ENCODE results near the gene EEFSEC. TPM values are rescaled to one million over a fixed set of nuclear protein-coding genes. Genes with fewer than 3 reads are reported as not detected.

Gene EEFSEC
- polyA plus RNA-seq, 1 donor from 2014 or later: 4.6 TPM

DNA sequence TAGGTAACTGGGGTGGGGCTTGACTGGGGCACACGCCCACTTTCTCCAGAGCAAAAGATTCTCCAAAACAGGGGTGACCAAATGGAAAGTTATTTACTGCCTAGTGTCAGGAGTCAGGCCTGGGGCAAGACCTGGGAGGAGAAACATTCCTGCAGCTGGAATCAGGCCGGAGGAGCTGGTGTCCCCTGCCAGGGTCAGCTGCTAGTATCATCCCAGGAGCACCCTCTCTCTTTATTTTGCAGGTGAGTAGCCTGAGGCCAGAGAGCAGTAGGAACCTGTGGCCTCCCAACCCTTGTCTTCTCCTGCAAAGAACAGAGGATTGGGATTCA lies 280.5 kb downstream of the EEFSEC start:
- Histone ChIP-seq H4K20me1 (ENCODE audit: insufficient read depth) (no peaks in the 10 kb centered on the region), H3K4me3 (ENCODE audit: low read length) (no peak overlapping the region), H3K36me3 (ENCODE audit: insufficient read depth, low read length) (no peaks in the 10 kb centered on the region), H3F3A (ENCODE audit: insufficient read depth, low read length, poor library complexity, severe bottlenecking) (no peaks in the 10 kb centered on the region), H3K4me2 (ENCODE audit: low read length) (no peak overlapping the region), H3K9ac (ENCODE audit: low read length) (no peak overlapping the region), H3K27ac (ENCODE audit: low read length) (no peak overlapping the region), H3K27me3 (ENCODE audit: insufficient read depth, low read depth, low read length) (peaks cover 15% of the 10 kb centered on the region), H3K9me2 (ENCODE audit: insufficient read depth, low read length) (no peaks in the 10 kb centered on the region), H2AFZ (ENCODE audit: low read depth, low read length) (no peak overlapping the region), H3K9me3 (ENCODE audit: low read length) (no peaks in the 10 kb centered on the region), H3K79me2 (replicated peaks; ENCODE audit: insufficient read depth, low read length) (no peaks in the 10 kb centered on the region)
- TF ChIP-seq EP300 (conservative IDR thresholded peaks at IDR 0.05; ENCODE audit: poor library complexity, severe bottlenecking) (no peak), POLR2AphosphoS5 (IDR thresholded peaks at IDR 0.05) (no peak), REST (IDR thresholded peaks at IDR 0.05; ENCODE audit: borderline replicate concordance) (no peak), TAF1 (IDR thresholded peaks at IDR 0.05; ENCODE audit: low read depth) (no peak), SMC3 (conservative IDR thresholded peaks at IDR 0.05; ENCODE audit: poor library complexity) (no peak), MXI1 (conservative IDR thresholded peaks at IDR 0.05; ENCODE audit: poor library complexity, severe bottlenecking) (no peak), EZH2 (IDR thresholded peaks at IDR 0.05; ENCODE audit: borderline replicate concordance, insufficient read depth, low read length, poor library complexity, severe bottlenecking) (no peak), RAD21 (conservative IDR thresholded peaks at IDR 0.05) (no peak)
- TF ChIP-seq, protein P1, sequence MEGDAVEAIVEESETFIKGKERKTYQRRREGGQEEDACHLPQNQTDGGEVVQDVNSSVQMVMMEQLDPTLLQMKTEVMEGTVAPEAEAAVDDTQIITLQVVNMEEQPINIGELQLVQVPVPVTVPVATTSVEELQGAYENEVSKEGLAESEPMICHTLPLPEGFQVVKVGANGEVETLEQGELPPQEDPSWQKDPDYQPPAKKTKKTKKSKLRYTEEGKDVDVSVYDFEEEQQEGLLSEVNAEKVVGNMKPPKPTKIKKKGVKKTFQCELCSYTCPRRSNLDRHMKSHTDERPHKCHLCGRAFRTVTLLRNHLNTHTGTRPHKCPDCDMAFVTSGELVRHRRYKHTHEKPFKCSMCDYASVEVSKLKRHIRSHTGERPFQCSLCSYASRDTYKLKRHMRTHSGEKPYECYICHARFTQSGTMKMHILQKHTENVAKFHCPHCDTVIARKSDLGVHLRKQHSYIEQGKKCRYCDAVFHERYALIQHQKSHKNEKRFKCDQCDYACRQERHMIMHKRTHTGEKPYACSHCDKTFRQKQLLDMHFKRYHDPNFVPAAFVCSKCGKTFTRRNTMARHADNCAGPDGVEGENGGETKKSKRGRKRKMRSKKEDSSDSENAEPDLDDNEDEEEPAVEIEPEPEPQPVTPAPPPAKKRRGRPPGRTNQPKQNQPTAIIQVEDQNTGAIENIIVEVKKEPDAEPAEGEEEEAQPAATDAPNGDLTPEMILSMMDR (IDR thresholded peaks at IDR 0.05; ENCODE audit: poor library complexity, severe bottlenecking): no peak

DNA sequence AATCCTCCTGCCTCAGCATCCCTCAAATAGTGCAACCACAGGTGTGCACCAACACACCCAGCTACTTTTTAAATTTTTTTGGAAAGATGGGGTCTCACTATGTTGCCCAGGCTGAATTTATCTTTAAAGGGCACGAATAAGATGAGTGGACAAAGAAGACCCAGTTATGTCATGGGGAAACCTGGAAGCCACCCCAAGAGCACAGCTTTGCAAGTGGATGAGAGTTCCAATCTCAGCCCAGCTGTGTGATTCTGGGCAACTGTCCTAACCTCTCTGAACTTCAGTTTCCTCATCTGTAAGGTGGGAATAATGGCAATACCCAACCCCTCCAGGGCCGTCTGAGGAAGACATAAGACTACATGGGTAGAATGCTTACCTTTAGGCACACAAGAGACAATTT lies 281.2 kb downstream of the EEFSEC start:
- H3K36me3 ChIP-seq (ENCODE audit: insufficient read depth, low read length): no peaks in the 10 kb centered on the region
- no peaks in the 10 kb centered on the region for H4K20me1 ChIP-seq (ENCODE audit: insufficient read depth)
- H3K9me3 ChIP-seq (ENCODE audit: low read length): no peaks in the 10 kb centered on the region
- H3K4me3 ChIP-seq (ENCODE audit: low read length): no peak overlapping the region
- no peak overlapping the region for H3K27ac ChIP-seq (ENCODE audit: low read length)
- H2AFZ ChIP-seq (ENCODE audit: low read depth, low read length): no peak overlapping the region
- H3F3A ChIP-seq (ENCODE audit: insufficient read depth, low read length, poor library complexity, severe bottlenecking): no peaks in the 10 kb centered on the region
- TF ChIP-seq MXI1 (conservative IDR thresholded peaks at IDR 0.05; ENCODE audit: poor library complexity, severe bottlenecking): no peak
- H3K27me3 ChIP-seq (ENCODE audit: insufficient read depth, low read depth, low read length): peaks cover 15% of the 10 kb centered on the region
- no peak overlapping the region for H3K4me2 ChIP-seq (ENCODE audit: low read length)
- H3K9me2 ChIP-seq (ENCODE audit: insufficient read depth, low read length): no peaks in the 10 kb centered on the region
- H3K9ac ChIP-seq (ENCODE audit: low read length): no peak overlapping the region
- H3K79me2 ChIP-seq (replicated peaks; ENCODE audit: insufficient read depth, low read length): no peaks in the 10 kb centered on the region

DNA sequence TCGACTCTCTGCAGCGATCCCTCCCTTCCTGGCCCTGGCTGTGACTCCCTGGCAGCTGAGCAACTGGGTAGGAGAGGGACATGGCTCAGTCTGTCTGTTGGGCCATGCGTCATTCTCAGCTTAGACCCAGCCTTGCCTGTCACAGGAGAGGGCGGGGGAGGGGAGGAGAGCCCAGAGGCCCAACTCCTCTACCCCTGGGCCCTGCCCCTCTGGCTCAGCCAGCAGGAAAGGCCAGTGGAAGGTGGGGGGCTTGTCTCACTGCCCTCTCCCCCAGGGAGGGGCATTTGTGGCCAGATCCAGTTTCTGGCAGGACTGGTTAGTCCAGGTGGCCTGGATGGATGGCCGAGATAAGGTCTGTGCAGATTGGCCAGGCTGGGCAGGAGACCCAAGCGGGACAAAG lies 281.8 kb downstream of the EEFSEC start:
- Histone ChIP-seq H3K9ac (ENCODE audit: low read length) (no peak overlapping the region), H4K20me1 (ENCODE audit: insufficient read depth) (no peaks in the 10 kb centered on the region), H3K4me2 (ENCODE audit: low read length) (no peak overlapping the region), H3K9me2 (ENCODE audit: insufficient read depth, low read length) (no peaks in the 10 kb centered on the region), H3K27me3 (ENCODE audit: insufficient read depth, low read depth, low read length) (peaks cover 15% of the 10 kb centered on the region), H3K27ac (ENCODE audit: low read length) (no peak overlapping the region), H2AFZ (ENCODE audit: low read depth, low read length) (no peak overlapping the region), H3F3A (ENCODE audit: insufficient read depth, low read length, poor library complexity, severe bottlenecking) (no peaks in the 10 kb centered on the region), H3K79me2 (replicated peaks; ENCODE audit: insufficient read depth, low read length) (no peaks in the 10 kb centered on the region), H3K4me3 (ENCODE audit: low read length) (no peak overlapping the region), H3K9me3 (ENCODE audit: low read length) (no peaks in the 10 kb centered on the region), H3K36me3 (ENCODE audit: insufficient read depth, low read length) (no peaks in the 10 kb centered on the region)
- no peak for TF ChIP-seq SMC3 (conservative IDR thresholded peaks at IDR 0.05; ENCODE audit: poor library complexity)

All from neural cell (in vitro differentiated cells).